ENCODE measurements around the gene PDZRN3.
"Not testable (repeated sequence)": the region's sequence is repeated elsewhere in the genome, so short reads cannot be mapped to it uniquely, and the experiment has no call there.

Gene PDZRN3

GRCh38 chr3:73586628-73587027 is 38.1 kb downstream of the PDZRN3 start:
- no peak for DNase-seq (ENCODE audit: low spot score)

GRCh38 chr3:73586190-73586589 is 38.6 kb downstream of the PDZRN3 start:
- DNase-seq (ENCODE audit: low spot score) = no peak

GRCh38 chr3:73584873-73585272 is 39.9 kb downstream of the PDZRN3 start:
- no peak for DNase-seq (ENCODE audit: low spot score)

GRCh38 chr3:73582535-73582934 is 42.2 kb downstream of the PDZRN3 start:
- DNase-seq (ENCODE audit: low spot score) = no peak

DNA sequence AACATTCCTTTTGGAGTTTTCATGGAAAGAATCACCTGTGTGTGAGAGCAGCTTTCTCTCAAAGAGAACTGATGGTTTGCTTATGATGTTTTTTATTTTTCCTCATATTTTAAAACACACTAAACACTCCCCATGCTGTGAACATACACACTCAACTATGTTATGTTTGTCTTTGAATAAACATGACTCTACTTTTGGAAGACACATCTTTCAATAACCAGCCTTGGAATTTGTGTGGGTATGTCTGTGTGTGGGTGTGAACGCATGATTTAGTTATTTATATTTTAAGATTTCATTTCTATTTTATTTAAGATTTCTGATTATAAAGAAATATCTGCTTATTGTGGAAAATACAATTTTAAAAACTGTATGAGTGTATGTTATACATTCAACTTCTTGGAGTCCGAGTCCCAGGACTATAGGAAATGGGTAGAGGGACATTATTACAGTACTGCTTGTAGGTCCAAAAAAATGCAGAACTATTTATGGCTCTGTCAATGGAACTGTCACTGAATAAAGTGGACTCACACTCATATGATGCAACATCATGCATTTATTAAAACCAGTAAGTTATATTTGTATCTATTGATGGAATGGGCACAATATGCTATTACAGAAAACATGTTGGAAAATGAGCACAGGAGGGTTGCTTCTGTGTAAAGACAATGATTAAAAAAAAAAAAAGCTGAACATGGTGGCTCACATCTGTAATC is 43.5 kb downstream of the PDZRN3 start:
- no peak for DNase-seq (ENCODE audit: low spot score)

DNA sequence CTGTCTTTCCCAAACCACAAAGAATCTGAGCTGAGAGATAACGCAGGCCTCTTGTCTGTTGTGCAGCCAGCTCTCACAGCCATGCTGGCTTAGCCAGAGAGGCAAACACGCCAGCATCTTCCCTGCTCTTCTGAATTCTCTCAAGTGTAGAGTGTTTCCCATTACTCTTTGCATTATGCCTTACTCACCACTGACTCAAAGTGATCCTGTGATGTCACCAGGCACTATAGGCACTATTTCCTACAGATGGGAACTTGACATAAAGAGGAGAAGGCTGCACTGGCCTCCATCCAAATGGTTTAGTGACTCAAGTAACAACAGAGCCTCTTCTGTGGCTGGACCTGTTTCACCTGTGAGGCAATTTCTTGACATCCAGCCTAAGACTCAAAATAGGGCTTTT is 44.4 kb downstream of the PDZRN3 start:
- no peak for DNase-seq (ENCODE audit: low spot score)

GRCh38 chr3:73577704-73578103 is 47.0 kb downstream of the PDZRN3 start:
- DNase-seq (ENCODE audit: low spot score) = no peak

DNA sequence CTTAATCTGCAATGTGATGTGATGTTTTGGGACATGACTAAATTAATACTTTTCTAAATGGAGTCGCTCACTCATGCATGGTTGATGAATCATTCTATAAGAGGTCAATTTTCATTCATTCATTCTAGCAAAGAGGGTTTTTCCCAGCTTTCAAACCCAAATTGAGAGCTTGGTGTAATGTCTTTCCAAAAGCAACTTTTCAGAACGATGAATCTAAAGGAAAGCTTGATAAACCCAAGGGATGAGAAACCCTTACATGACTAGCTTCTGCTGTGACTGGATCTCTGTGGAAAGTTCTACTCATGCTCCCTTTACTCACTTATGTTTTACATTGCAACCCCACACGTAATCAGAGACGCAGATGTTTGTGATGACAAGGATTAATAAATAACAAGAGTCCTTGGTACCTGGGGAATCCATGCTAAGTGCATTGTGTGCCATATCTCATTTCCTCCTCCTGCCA is 47.7 kb downstream of the PDZRN3 start:
- no peak for DNase-seq (ENCODE audit: low spot score)

DNA sequence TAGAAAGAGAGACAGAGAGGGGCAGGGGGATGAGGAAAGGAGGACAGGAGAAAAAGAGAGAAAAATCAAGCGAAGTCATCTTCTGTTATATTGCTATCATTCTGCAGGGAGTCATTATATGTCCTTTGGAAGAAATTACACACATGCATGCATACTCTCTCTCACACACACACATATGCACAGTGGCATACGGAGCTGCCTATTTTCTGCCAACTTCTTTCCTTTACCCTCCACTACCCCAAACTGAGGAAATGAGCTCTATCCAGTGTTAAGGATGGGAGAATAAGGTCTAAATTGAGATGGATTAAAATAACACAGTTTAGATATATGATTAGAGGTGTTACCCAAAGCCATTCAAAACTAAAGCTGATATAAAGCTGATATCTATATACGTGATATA is 48.8 kb downstream of the PDZRN3 start:
- no peak for DNase-seq (ENCODE audit: low spot score)

GRCh38 chr3:73575519-73575918 is 49.2 kb downstream of the PDZRN3 start:
- no peak for DNase-seq (ENCODE audit: low spot score)

DNA sequence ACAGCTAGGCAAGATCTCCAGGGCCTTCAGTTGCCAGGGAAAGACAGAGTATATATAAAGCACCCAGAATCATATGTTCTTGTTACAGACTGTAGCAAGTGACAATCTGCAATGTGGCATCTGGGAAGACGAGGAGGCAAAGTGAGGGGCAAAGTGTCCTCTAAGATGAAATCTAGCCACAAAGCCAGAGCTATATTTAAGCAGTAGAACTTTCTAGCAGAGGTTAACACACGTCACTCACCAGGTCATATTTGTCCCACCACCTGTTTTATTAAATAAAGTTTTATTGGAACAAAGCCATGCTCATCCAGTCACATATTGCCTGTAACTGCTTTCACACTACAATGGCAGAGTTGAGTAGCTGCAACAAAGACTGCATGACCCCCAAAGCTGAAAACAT is 51.5 kb downstream of the PDZRN3 start:
- DNase-seq (ENCODE audit: low spot score) = no peak

DNA sequence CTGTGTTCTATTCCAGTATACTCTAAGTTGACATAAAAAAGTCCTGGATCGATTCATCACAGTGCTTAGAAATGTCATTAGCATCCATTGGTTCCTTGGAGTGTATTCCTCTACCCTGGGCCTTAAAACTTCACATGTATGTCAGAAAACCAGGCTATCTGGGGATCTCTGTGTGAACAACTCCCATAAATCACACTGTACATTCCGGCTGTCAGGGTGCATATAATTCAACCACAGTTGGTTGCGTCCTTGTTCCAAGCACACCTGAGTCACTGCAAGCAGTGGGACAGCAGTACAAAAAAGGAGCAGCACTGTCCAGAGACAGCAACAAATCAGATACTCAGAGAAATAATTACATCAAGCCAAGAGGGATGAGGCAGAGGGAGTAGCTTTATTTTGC is 52.4 kb downstream of the PDZRN3 start:
- no peak for DNase-seq (ENCODE audit: low spot score)

- DNase-seq (ENCODE audit: low spot score) = no peak
These were observed 53.4 kb downstream of the PDZRN3 start for GRCh38 chr3:73571238-73571794.

DNA sequence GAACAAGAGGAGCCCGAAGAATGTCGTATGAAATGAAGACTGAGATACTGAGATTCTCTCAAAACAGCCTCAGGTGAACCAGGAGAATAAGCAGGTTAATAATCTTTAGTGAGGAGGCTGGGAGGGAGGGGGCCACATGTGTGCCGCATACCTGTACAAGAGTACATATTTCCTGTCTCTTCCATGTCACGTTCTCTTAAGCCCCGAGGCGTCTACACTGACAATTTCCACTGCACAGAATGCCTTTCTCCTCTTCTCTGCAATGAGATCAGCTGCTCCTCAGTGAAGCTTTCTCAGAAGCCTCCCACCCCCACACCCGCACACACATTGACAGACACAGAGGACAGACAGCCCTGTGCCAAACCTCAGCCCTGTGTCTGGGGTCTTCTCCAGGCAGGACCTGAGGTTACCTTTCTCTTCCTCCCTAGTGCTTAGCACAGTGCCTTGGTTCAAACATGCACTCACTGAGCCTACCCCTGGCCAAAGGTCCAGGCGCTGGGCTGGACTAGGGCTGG is 55.4 kb downstream of the PDZRN3 start:
- no peak for DNase-seq (ENCODE audit: low spot score)

DNA sequence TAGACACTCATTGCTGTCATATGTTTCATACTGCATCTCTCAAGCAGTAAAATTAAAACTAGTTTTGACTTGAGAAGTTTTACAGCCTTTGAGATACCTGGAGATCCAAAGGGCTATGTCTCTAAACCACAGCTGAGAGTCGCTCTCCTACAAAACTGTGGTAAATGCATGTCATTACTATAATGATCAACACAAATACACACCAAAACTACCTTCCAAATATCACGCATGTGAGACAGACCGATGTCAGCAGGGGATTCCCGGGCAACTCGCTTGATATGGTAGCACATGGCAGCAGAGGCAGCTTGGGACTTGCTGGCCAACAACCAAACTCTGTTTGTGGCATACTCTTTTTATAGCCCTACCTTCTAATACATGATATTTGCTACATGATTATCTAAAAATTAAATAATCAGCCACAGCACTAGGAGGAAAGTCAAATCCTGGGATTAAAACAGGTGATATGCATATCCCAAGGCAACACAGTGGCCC is 56.3 kb downstream of the PDZRN3 start:
- no peak for DNase-seq (ENCODE audit: low spot score)

GRCh38 chr3:73565374-73565773 is 59.4 kb downstream of the PDZRN3 start:
- not testable (repeated sequence) for DNase-seq (ENCODE audit: low spot score)

DNA sequence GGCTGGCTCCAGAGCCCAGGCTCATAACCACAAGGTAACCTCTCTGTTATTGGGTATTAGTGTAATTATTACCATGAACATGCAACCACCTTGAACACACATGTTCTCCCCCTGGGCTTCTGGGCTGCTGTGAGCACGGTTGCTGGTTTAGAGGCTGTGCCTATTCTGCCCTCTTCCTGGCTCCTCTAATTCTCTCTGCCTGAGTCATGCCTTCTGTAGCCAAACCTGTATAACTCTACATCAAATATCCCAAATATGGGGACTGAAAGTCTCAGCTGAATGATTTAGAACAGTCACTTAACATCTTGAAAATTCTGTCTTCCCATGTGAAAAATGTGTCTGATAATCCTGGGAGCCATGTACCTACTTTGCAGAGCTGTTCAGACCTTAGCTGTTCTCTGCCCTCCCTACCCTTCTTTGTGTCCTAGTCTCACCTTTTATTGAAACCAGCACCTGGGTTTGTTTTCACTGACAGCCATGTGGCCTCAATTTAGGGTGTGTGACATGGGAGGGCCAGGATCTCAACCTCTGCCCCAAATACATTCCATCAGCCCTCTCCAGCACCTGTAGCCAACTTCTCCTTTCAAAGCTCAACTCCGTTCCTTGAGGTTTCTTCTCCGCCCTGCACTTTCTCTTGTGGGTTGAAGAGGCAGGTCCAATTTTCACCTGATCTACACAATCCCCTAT is 60.7 kb downstream of the PDZRN3 start:
- DNase-seq (ENCODE audit: low spot score) = no peak

GRCh38 chr3:73561494-73561893 is 63.2 kb downstream of the PDZRN3 start:
- DNase-seq (ENCODE audit: low spot score) = no peak

DNA sequence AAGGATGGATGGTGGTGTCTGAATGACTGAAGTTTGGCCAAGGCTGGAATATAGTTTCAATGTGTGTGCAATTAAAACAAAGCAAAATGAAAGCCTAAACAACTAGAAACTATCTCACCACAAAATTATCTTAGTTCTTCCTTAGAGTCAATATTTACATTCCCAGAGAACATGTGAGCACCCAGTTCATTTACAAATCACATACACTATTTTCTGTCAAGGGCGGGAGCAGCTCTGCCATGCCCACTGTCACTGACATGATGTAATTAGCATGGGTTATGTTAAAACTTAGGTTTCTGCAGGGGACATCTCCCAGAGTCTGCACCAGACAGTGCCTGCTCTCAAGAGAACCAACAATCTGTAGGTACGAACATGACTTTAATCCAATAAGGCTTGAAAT is 65.0 kb downstream of the PDZRN3 start:
- DNase-seq (ENCODE audit: low spot score) = no peak

DNA sequence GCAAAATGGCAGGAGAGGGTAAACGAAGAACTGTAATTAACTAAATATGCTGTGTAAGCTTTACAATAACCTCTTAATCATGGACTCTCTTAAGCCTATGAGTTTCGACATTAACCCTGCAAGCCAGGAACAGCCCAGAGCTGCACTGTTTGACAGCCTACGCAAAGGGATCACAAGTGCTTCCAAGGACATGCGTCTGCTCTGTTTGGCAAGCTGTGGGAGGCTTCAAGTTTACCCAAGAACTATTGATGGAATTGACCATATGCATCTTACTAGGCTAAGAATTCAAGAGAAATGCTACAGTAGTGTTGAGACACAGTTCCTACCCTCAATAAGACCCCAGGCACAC is 66.0 kb downstream of the PDZRN3 start:
- DNase-seq (ENCODE audit: low spot score) = no peak

GRCh38 chr3:73557986-73558726 is 66.6 kb downstream of the PDZRN3 start:
- no peak for DNase-seq (ENCODE audit: low spot score)

Measured in globus pallidus (tissue), 1 donor.